IPS-NIHi7 (cell line): ENCODE results near the gene RDH8.
A peak's percentile ranks its signal among the peaks of the same experiment; 100 is the strongest.

ENCODE experiments used
- DNase-seq: peaks from one replicate; pipeline ENCODE4 v3.0.0; 2012; ENCODE audit warnings: mixed read lengths; ENCODE audit errors: extremely low spot score

The RDH8 gene

GRCh38 chr19:10037367-10037766 is 24.1 kb downstream of the RDH8 start:
- no peak for DNase-seq

- DNase-seq: no peak
Observed at GRCh38 chr19:10037809-10038208, 24.5 kb downstream of the RDH8 start.

DNA sequence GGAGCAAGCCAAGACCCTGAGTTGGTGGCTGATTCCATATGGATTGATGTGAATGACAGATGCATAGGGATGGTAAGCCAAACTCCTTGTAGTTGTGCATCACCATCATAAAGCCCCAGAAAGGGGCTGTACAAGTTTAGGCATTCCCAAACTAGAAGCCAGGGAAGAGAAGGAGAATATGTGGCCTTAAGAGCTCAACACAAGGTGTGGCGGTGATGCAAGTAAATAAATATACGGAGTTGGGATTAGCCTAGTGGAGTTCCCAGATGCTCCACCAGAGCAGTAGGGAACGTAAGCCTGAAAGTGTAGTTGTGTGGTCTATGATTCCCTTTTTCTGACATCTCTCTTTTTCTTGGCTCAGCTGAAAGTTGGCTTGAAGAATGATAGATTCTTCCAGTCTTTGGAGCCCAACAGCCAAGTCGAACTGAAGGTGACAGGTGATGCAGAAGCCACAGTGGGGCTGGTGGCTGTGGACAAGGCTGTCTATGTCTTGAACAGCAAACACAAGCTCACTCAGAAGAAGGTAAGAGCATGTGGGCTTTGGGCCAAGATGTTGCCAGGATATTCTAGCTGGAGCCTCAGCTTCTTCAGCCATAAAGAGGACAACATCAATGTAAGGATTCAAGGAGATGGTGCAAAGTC is 30.1 kb downstream of the RDH8 start:
- DNase-seq: no peak

GRCh38 chr19:10044390-10044789 is 31.1 kb downstream of the RDH8 start:
- peak; percentile 51 for DNase-seq

DNA sequence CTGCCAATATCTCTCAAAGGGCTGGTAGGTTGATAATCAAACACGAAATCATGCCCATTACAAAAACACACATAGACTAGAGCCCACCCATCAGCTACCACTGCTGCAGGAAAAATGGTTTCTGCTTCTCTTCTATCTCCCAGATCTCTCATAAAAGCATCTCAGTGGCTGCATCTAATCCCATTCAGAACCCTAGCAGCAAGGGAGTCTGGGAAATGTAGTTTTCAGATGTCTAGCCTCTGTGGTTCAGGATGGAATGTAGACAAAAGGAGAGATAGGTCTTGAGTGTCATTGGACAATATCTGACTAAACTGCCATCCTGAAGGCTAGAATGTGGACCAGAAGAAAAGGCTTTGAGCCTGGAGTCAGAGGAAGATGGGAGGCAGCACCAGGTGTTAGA is 32.1 kb downstream of the RDH8 start:
- no peak for DNase-seq

DNA sequence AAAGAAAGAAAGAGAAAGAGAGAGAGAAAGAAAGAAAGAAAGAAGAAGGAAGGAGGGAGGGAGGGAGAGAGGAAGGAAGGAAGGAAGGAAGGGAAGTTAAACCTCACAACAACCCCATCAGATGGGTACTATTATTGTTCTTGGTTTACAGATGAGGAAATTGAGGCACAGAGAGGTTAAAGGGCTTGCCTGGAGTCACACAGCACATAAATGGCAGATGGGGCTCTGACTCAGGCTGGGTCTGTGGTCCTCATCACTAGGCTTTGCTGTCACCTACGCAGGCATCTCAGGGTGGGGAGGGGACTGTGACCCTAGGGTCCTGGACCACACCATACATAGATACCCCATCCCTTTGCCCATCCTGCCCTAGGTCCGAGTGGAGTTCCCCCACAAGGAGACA is 36.3 kb downstream of the RDH8 start:
- no peak for DNase-seq

GRCh38 chr19:10052602-10053360 is 39.5 kb downstream of the RDH8 start:
- DNase-seq: no peak

- DNase-seq: peak; percentile 89
Observed at GRCh38 chr19:10061717-10062310, 48.5 kb downstream of the RDH8 start.

DNA sequence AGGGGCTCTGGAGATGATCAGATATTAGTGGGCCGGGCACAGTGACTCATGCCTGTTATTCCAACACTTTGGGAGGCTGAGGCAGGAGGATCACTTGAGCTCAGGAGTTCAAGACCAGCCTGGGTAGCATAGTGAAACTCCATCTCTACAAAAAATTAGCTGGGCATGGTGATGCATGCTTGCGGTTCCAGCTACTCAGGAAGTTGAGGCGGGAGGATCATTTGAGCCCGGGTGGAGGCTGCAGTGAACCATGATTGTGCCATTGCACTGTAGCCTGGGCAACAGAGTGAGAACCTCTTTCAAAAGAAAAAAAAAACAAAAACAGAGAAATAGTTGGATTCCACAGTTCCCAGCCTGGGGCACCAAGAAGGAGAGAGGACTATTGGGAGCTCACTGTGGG is 54.9 kb downstream of the RDH8 start:
- no peak for DNase-seq

- DNase-seq: no peak
Observed at GRCh38 chr19:10069046-10069445, 55.8 kb downstream of the RDH8 start.

GRCh38 chr19:10070730-10071446 is 57.6 kb downstream of the RDH8 start:
- DNase-seq: peak; percentile 83
